Stomach (tissue), 4 donors: Measurements from ENCODE around the gene TAF13.

Experiments
- EP300 ChIP-seq: sonication (generic); formaldehyde crosslinking; IDR thresholded peaks from one replicate; pipeline ENCODE4 v1.6.1; 2017; ENCODE audit warnings: antibody characterized with exemption
- TF ChIP-seq, protein P1 (sequence below), 7 experiments: fragments of 450-650 bp in 4 of 7; fragments of 200-600 bp in 3 of 7; sonication (generic) in 3 of 7; IDR thresholded peaks; one replicate each; pipeline ENCODE4 v1.5.1; 2016 to 2019; ENCODE audit warnings: antibody characterized with exemption in 7 of 7, control low read depth in 2 of 7, mild to moderate bottlenecking in 1 of 7

DNA sequence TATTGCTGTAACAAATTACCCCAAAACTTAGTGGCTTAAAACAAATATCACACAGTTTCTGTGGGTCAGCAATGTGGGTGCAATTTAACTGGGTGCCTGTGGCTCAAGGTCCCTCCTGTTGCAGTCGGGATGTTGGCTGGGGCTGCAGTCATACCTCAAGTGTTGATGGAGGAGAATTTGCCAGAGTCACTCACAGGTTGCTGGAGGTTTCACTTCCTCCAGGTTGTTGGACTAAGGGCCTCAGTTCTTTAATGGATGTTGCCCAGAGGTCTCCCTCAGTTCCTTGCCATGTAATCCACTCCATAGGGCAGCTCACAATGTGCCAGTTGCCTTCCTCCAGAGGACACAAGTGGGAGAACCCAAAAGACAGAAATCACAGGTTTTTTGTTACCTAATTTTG is 2.5 kb upstream of the TAF13 start:
- no peak for TF ChIP-seq EP300
- TF ChIP-seq, protein P1, sequence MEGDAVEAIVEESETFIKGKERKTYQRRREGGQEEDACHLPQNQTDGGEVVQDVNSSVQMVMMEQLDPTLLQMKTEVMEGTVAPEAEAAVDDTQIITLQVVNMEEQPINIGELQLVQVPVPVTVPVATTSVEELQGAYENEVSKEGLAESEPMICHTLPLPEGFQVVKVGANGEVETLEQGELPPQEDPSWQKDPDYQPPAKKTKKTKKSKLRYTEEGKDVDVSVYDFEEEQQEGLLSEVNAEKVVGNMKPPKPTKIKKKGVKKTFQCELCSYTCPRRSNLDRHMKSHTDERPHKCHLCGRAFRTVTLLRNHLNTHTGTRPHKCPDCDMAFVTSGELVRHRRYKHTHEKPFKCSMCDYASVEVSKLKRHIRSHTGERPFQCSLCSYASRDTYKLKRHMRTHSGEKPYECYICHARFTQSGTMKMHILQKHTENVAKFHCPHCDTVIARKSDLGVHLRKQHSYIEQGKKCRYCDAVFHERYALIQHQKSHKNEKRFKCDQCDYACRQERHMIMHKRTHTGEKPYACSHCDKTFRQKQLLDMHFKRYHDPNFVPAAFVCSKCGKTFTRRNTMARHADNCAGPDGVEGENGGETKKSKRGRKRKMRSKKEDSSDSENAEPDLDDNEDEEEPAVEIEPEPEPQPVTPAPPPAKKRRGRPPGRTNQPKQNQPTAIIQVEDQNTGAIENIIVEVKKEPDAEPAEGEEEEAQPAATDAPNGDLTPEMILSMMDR (IDR thresholded peaks at IDR 0.05) = no peak
